Neural progenitor cell (in vitro differentiated cells): ENCODE results near the gene PPFIA2. TPM values are rescaled to one million over a fixed set of nuclear protein-coding genes. Genes with fewer than 3 reads are reported as not detected.

Experiments used
- DNase-seq: peaks from one replicate; pipeline ENCODE4 v3.0.0-alpha.2; 2016; ENCODE audit warnings: low spot score
- H2AFZ ChIP-seq: fragments of 200-600 bp; sonication (generic); replicated peaks from 2 replicates; pipeline ENCODE4 v1.6.1; 2016; ENCODE audit warnings: antibody characterized with exemption
- H3F3A ChIP-seq: fragments of 200-600 bp; sonication (generic); 2 replicates; pipeline ENCODE4 v1.6.1; 2016; ENCODE audit warnings: antibody characterized with exemption, low read depth
- H3K27ac ChIP-seq: fragments of 200-600 bp; sonication (generic); 2 replicates; pipeline ENCODE4 v1.5.1; 2016; ENCODE audit warnings: mild to moderate bottlenecking
- H3K27me3 ChIP-seq: fragments of 200-600 bp; sonication (generic); 2 replicates; pipeline ENCODE4 v1.6.1; 2016; ENCODE audit warnings: mild to moderate bottlenecking, moderate library complexity
- H3K36me3 ChIP-seq: fragments of 200-600 bp; sonication (generic); 2 replicates; pipeline ENCODE4 v1.5.1; 2016
- H3K4me1 ChIP-seq: fragments of 200-600 bp; sonication (generic); 2 replicates; pipeline ENCODE4 v1.6.1; 2016; ENCODE audit warnings: mixed run types
- H3K4me2 ChIP-seq: fragments of 200-600 bp; sonication (generic); 2 replicates; pipeline ENCODE4 v1.6.1; 2016
- H3K4me3 ChIP-seq: fragments of 200-600 bp; sonication (generic); 2 replicates; pipeline ENCODE4 v1.5.1; 2016
- H3K79me2 ChIP-seq: fragments of 200-600 bp; sonication (generic); 2 replicates; pipeline ENCODE4 v1.6.1; 2016; ENCODE audit warnings: low read depth
- H3K9ac ChIP-seq: fragments of 200-600 bp; sonication (generic); 2 replicates; pipeline ENCODE4 v1.6.1; 2016
- H3K9me3 ChIP-seq: fragments of 200-600 bp; sonication (generic); 2 replicates; pipeline ENCODE4 v1.5.1; 2016; ENCODE audit warnings: low read depth
- H4K20me1 ChIP-seq: fragments of 200-600 bp; sonication (generic); 2 replicates; pipeline ENCODE4 v1.6.1; 2016; ENCODE audit warnings: low read depth
- H3K27ac Mint-ChIP-seq: 3 replicates; pipeline ENCODE4 v1.8.0; 2021; ENCODE audit warnings: mixed read lengths
- H3K27me3 Mint-ChIP-seq: 2 replicates; pipeline ENCODE4 v1.8.0; 2022; ENCODE audit warnings: low read depth, mild to moderate bottlenecking, inconsistent platforms, moderate library complexity, mixed read lengths; ENCODE audit not compliant: insufficient read depth
- H3K36me3 Mint-ChIP-seq: 3 replicates; pipeline ENCODE4 v1.8.0; 2021; ENCODE audit warnings: mixed read lengths
- H3K4me1 Mint-ChIP-seq: 3 replicates; pipeline ENCODE4 v1.8.0; 2021; ENCODE audit warnings: mixed read lengths
- H3K4me3 Mint-ChIP-seq: 3 replicates; pipeline ENCODE4 v1.8.0; 2021; ENCODE audit warnings: mild to moderate bottlenecking, moderate library complexity, mixed read lengths
- H3K9me3 Mint-ChIP-seq: 3 replicates; pipeline ENCODE4 v1.8.0; 2020; ENCODE audit warnings: mixed read lengths
- CTCF ChIP-seq: fragments of 200-600 bp; sonication (generic); IDR thresholded peaks from 2 replicates; pipeline ENCODE4 v1.5.1; 2017; ENCODE audit warnings: antibody characterized with exemption, mild to moderate bottlenecking
- EZH2 ChIP-seq: fragments of 200-600 bp; sonication (generic); IDR thresholded peaks from 2 replicates; pipeline ENCODE4 v1.6.1; 2017; ENCODE audit warnings: antibody characterized with exemption, mild to moderate bottlenecking, moderate library complexity
- EZH2phosphoT487 ChIP-seq: fragments of 200-600 bp; sonication (generic); IDR thresholded peaks from 2 replicates; pipeline ENCODE4 v1.6.1; 2017; ENCODE audit warnings: antibody characterized with exemption
- total RNA-seq: library from RNA; depleted of rRNA; stranded (reverse); fragments of >200 nt; gene quantifications from 2 replicates; pipeline ENCODE4 v1.2.3, GENCODE V29; 2015; ENCODE audit warnings: low replicate concordance

PPFIA2 gene
- total RNA-seq, 1 donor from 2014 or later = 1.4 TPM

GRCh38 chr12:81231574-81232368 is 527.4 kb downstream of the PPFIA2 start:
- H4K20me1 ChIP-seq = no peaks in the 10 kb centered on the region
- no peaks in the 10 kb centered on the region for H3K36me3 ChIP-seq
- H3F3A ChIP-seq = no peaks in the 10 kb centered on the region
- no peaks in the 10 kb centered on the region for H3K27me3 Mint-ChIP-seq
- H3K27ac ChIP-seq = no peak overlapping the region
- no peaks in the 10 kb centered on the region for H3K9me3 Mint-ChIP-seq
- no peaks in the 10 kb centered on the region for H3K79me2 ChIP-seq
- no peak overlapping the region for H3K27ac Mint-ChIP-seq
- H3K4me3 ChIP-seq = no peak overlapping the region
- H3K4me1 Mint-ChIP-seq = peaks cover 15% of the 10 kb centered on the region
- no peaks in the 10 kb centered on the region for H3K9me3 ChIP-seq
- no peak overlapping the region for H2AFZ ChIP-seq
- no peak overlapping the region for H3K4me3 Mint-ChIP-seq
- H3K27me3 ChIP-seq = no peaks in the 10 kb centered on the region
- H3K36me3 Mint-ChIP-seq = no peaks in the 10 kb centered on the region
- no peak overlapping the region for H3K9ac ChIP-seq
- no peak overlapping the region for H3K4me2 ChIP-seq
- peaks cover 7% of the 10 kb centered on the region for H3K4me1 ChIP-seq
- no peak for DNase-seq
- TF ChIP-seq EZH2phosphoT487 (no peak), CTCF (no peak), EZH2 (no peak)

- no peak overlapping the region for H3K4me2 ChIP-seq
- H3F3A ChIP-seq = no peaks in the 10 kb centered on the region
- Mint-ChIP-seq H3K4me3 (no peak overlapping the region), H3K27ac (no peak overlapping the region), H3K9me3 (no peaks in the 10 kb centered on the region), H3K36me3 (no peaks in the 10 kb centered on the region), H3K4me1 (peaks cover 17% of the 10 kb centered on the region), H3K27me3 (no peaks in the 10 kb centered on the region)
- no peaks in the 10 kb centered on the region for H3K36me3 ChIP-seq
- TF ChIP-seq EZH2phosphoT487 (no peak), EZH2 (no peak), CTCF (no peak)
- H3K27ac ChIP-seq = no peak overlapping the region
- no peak for DNase-seq
- H3K27me3 ChIP-seq = no peaks in the 10 kb centered on the region
- no peaks in the 10 kb centered on the region for H4K20me1 ChIP-seq
- no peaks in the 10 kb centered on the region for H3K79me2 ChIP-seq
- H2AFZ ChIP-seq = no peak overlapping the region
- peaks cover 17% of the 10 kb centered on the region for H3K4me1 ChIP-seq
- no peak overlapping the region for H3K4me3 ChIP-seq
- no peak overlapping the region for H3K9ac ChIP-seq
- H3K9me3 ChIP-seq = no peaks in the 10 kb centered on the region
Observed at GRCh38 chr12:81229759-81230158, 529.4 kb downstream of the PPFIA2 start.

DNA sequence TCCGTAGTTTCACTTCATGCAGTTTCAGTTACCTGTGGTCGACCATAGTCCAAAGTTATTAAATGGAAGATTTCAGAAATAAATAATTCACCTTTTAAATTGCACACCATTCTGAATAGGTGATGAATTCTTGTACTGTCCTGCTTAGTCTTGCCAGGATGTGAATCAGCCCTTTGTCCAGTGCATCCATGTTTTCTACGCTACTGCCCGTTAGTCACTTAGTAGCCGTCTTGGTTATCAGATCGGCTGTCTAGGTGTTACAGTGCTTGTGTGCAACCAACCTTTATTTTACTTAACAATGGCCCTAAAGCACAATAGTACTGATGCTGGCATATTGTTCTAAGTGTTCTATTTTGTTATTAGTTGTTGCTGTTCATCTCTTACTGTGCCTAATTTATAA is 534.5 kb downstream of the PPFIA2 start:
- no peak overlapping the region for H3K9ac ChIP-seq
- H3K27me3 ChIP-seq = no peaks in the 10 kb centered on the region
- DNase-seq = no peak
- Mint-ChIP-seq H3K27me3 (no peaks in the 10 kb centered on the region), H3K9me3 (no peaks in the 10 kb centered on the region), H3K4me1 (peaks cover 6% of the 10 kb centered on the region), H3K36me3 (no peaks in the 10 kb centered on the region), H3K27ac (no peak overlapping the region), H3K4me3 (no peak overlapping the region)
- TF ChIP-seq EZH2phosphoT487 = no peak
- TF ChIP-seq EZH2 = no peak
- no peak for TF ChIP-seq CTCF
- no peaks in the 10 kb centered on the region for H3K36me3 ChIP-seq
- no peaks in the 10 kb centered on the region for H3K9me3 ChIP-seq
- peaks cover 14% of the 10 kb centered on the region for H3K4me1 ChIP-seq
- no peaks in the 10 kb centered on the region for H4K20me1 ChIP-seq
- H3K79me2 ChIP-seq = no peaks in the 10 kb centered on the region
- no peak overlapping the region for H3K27ac ChIP-seq
- H3F3A ChIP-seq = no peaks in the 10 kb centered on the region
- no peak overlapping the region for H3K4me2 ChIP-seq
- H2AFZ ChIP-seq = no peak overlapping the region
- no peak overlapping the region for H3K4me3 ChIP-seq
